Loucy (cell line): ENCODE results near the gene FLCN.

Experiments
- CTCF ChIP-seq: fragments of 200-600 bp; sonication (generic); conservative IDR thresholded peaks from 2 replicates; pipeline ENCODE4 v1.5.1; 2014; ENCODE audit warnings: mild to moderate bottlenecking, antibody characterized with exemption, low read length
- EZH2phosphoT487 ChIP-seq: fragments of 200-600 bp; IDR thresholded peaks from 2 replicates; pipeline ENCODE4 v1.6.1; 2018; ENCODE audit warnings: antibody characterized with exemption, mild to moderate bottlenecking, moderate library complexity, borderline replicate concordance

- no peak for TF ChIP-seq EZH2phosphoT487
- peak; percentile 61 for TF ChIP-seq CTCF
Observed at GRCh38 chr17:17269926-17270773, 33.2 kb upstream of the FLCN start.
